PC-9 (cell line): ENCODE results near the gene KDM6A. TPM values are rescaled to one million over a fixed set of nuclear protein-coding genes. Genes with fewer than 3 reads are reported as not detected.

ENCODE experiments used
- BruUV-seq: library from RNA; stranded (reverse); fragments of 400-500 nt; replicated peaks from 2 replicates; lab custom pipeline; 2021; lab: Mats Ljungman, UMichigan
- CTCF ChIA-PET: fragments of 300-600 bp; sonication (Branson Sonifier 250); formaldehyde crosslinking; loops from one replicate; lab custom pipeline; 2022; ENCODE audit warnings: antibody characterized with exemption; lab: Charles Lee
- POLR2A ChIA-PET: fragments of 300-600 bp; sonication (Branson Sonifier 250); formaldehyde crosslinking; loops from one replicate; lab custom pipeline; 2022; ENCODE audit warnings: antibody characterized with exemption; ENCODE audit not compliant: unreplicated experiment; lab: Charles Lee
- DNase-seq, 2 experiments: peaks; one replicate each; pipeline versions ENCODE4 v3.0.0 to v3.0.0-alpha.2; 2015 to 2022; ENCODE audit warnings: mixed read lengths in 1 of 2
- H2AFZ ChIP-seq: fragments of 200-600 bp; sonication (generic); 2 replicates; pipeline ENCODE4 v1.8.1; 2017; ENCODE audit warnings: antibody characterized with exemption
- H3F3A ChIP-seq: fragments of 200-600 bp; sonication (generic); 2 replicates; pipeline ENCODE4 v1.8.1; 2017; ENCODE audit warnings: antibody characterized with exemption, mild to moderate bottlenecking, low read depth; ENCODE audit not compliant: insufficient read depth
- H3K27ac ChIP-seq: fragments of 200-600 bp; sonication (generic); 2 replicates; pipeline ENCODE4 v1.6.1; 2016; ENCODE audit warnings: mixed run types
- H3K27me3 ChIP-seq: fragments of 200-600 bp; sonication (generic); 2 replicates; pipeline ENCODE4 v1.6.1; 2016; ENCODE audit warnings: low read depth, mixed run types; ENCODE audit not compliant: insufficient read depth
- H3K36me3 ChIP-seq: fragments of 200-600 bp; sonication (generic); 2 replicates; pipeline ENCODE4 v1.6.1; 2016; ENCODE audit warnings: low read depth, mixed run types
- H3K4me1 ChIP-seq: fragments of 200-600 bp; sonication (generic); replicated peaks from 2 replicates; pipeline ENCODE4 v1.6.1; 2016; ENCODE audit warnings: mixed run types; ENCODE audit not compliant: insufficient read depth
- H3K4me2 ChIP-seq: fragments of 200-600 bp; sonication (generic); 2 replicates; pipeline ENCODE4 v1.6.1; 2017; ENCODE audit warnings: mixed run types
- H3K4me3 ChIP-seq: fragments of 200-600 bp; sonication (generic); 2 replicates; pipeline ENCODE4 v1.6.1; 2016; ENCODE audit warnings: mixed run types
- H3K79me2 ChIP-seq: fragments of 200-600 bp; sonication (generic); 2 replicates; pipeline ENCODE4 v1.6.1; 2017; ENCODE audit warnings: low read depth, mixed run types
- H3K9me2 ChIP-seq: fragments of 200-600 bp; sonication (generic); 2 replicates; pipeline ENCODE4 v1.8.1; 2017; ENCODE audit warnings: mild to moderate bottlenecking; ENCODE audit not compliant: insufficient read depth
- H3K9me3 ChIP-seq: fragments of 200-600 bp; sonication (generic); 2 replicates; pipeline ENCODE4 v1.8.1; 2016; ENCODE audit warnings: low read depth; ENCODE audit not compliant: insufficient read depth
- H4K20me1 ChIP-seq: fragments of 200-600 bp; sonication (generic); 2 replicates; pipeline ENCODE4 v1.8.1; 2017; ENCODE audit not compliant: insufficient read depth
- CTCF ChIP-seq: fragments of 200-600 bp; sonication (generic); conservative IDR thresholded peaks from 2 replicates; pipeline ENCODE4 v1.6.1; 2017; ENCODE audit warnings: mixed run types, antibody characterized with exemption, mild to moderate bottlenecking, moderate library complexity
- EZH2 ChIP-seq: fragments of 200-600 bp; sonication (generic); IDR thresholded peaks from 2 replicates; pipeline ENCODE4 v1.8.0; 2017; ENCODE audit warnings: antibody characterized with exemption, low read depth
- intact Hi-C: fragments of 100-400 bp; cut with micrococcal nuclease; formaldehyde crosslinking; loops from one replicate; pipeline ENCODE4 v1.10.0; 2022; ENCODE audit not compliant: unreplicated experiment
- total RNA-seq: library from RNA; stranded (reverse); gene quantifications from 2 replicates; pipeline ENCODE4 v1.2.3, GENCODE V29; 2021

KDM6A gene
- total RNA-seq, 1 experiment from 2014 or later = 20.5 TPM

DNA sequence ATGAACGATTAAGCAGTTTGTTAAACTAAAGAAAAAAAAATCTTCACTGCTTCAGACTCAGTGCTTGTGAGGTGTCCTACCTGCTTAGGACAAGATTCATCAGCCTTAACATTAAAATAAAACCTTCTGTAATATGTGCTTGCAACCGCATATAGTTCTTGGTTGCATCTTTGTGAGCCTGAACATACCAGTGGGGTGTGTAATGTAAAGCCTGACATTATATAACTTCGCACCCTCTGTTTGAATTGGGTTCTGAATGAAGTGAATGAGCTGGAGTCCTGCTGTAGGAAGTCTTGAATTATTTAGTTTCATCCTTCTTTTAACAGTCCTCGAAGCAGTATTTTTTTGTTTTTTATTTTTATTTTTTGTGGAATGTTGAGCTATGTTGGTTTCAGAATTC is 3.1 kb downstream of the KDM6A start:
- no peaks in the 10 kb centered on the region for H3K9me2 ChIP-seq
- peak overlapping the region; percentile 75 for H3K4me2 ChIP-seq
- no peak for TF ChIP-seq EZH2
- TF ChIP-seq CTCF = no peak
- ChIA-PET CTCF (no interaction called here), POLR2A (interaction anchor here (0.6 kb wide), 1 partner anchor 26 kb away, joined by 12 read pairs; no protein-coding TSS in a partner anchor)
- H4K20me1 ChIP-seq = no peaks in the 10 kb centered on the region
- no peak for DNase-seq
- BruUV-seq = no TSS peak
- H3K79me2 ChIP-seq = peaks cover 67% of the 10 kb centered on the region
- no peaks in the 10 kb centered on the region for H3K36me3 ChIP-seq
- H3K27me3 ChIP-seq = no peaks in the 10 kb centered on the region
- H3K4me1 ChIP-seq = peaks cover 7% of the 10 kb centered on the region; the same call in 1 of the 2 replicates
- H3F3A ChIP-seq = no peaks in the 10 kb centered on the region
- peak overlapping the region; percentile 62; the same call in 1 of the 2 replicates for H3K4me3 ChIP-seq
- no peak overlapping the region for H3K27ac ChIP-seq
- intact Hi-C loops = no loop called here
- H3K9me3 ChIP-seq = no peaks in the 10 kb centered on the region
- no peak overlapping the region for H2AFZ ChIP-seq

- TF ChIP-seq EZH2 (no peak), CTCF (no peak)
- intact Hi-C loops = no loop called here
- no peaks in the 10 kb centered on the region for H3K9me2 ChIP-seq
- peaks cover 7% of the 10 kb centered on the region; the same call in 1 of the 2 replicates for H3K4me1 ChIP-seq
- no TSS peak for BruUV-seq
- peaks cover 72% of the 10 kb centered on the region for H3K79me2 ChIP-seq
- no peaks in the 10 kb centered on the region for H3K9me3 ChIP-seq
- H3K4me2 ChIP-seq = no peak overlapping the region
- no peak overlapping the region for H3K27ac ChIP-seq
- H2AFZ ChIP-seq = no peak overlapping the region
- no peak overlapping the region for H3K4me3 ChIP-seq
- CTCF ChIA-PET = no interaction called here
- no peaks in the 10 kb centered on the region for H3K27me3 ChIP-seq
- no peaks in the 10 kb centered on the region for H3F3A ChIP-seq
- DNase-seq = no peak
- POLR2A ChIA-PET = interaction anchor here (0.6 kb wide), 1 partner anchor 27 kb away, joined by 12 read pairs; no protein-coding TSS in a partner anchor
- no peaks in the 10 kb centered on the region for H4K20me1 ChIP-seq
- H3K36me3 ChIP-seq = no peaks in the 10 kb centered on the region
Measured at GRCh38 chrX:44876767-44877166, 3.8 kb downstream of the KDM6A start.

DNA sequence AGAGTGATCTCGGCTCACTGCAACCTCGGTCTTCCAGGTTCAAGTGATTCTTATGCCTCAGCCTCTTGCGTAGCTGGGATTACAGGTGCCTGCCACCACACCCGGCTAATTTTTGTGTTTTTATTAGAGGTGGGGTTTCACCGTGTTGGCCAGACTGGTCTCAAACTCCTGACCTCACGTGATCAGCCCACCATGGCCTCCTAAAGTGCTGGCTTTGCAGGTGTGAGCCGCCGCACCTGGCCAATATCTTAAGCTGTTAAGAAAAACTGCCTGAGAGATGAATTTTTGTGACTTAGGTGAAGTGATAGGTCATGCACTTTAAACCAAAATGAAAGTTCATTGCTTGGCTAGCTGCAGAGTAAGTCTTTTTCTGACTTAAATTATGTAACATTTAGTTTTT is 5.8 kb downstream of the KDM6A start:
- Histone ChIP-seq H3K9me3 (no peaks in the 10 kb centered on the region), H3K4me1 (peaks cover 7% of the 10 kb centered on the region; the same call in 1 of the 2 replicates), H3K4me3 (no peak overlapping the region), H2AFZ (no peak overlapping the region), H3F3A (no peaks in the 10 kb centered on the region), H3K4me2 (no peak overlapping the region), H3K79me2 (peaks cover 92% of the 10 kb centered on the region), H3K36me3 (no peaks in the 10 kb centered on the region), H3K27me3 (no peaks in the 10 kb centered on the region), H4K20me1 (no peaks in the 10 kb centered on the region), H3K9me2 (no peaks in the 10 kb centered on the region), H3K27ac (no peak overlapping the region)
- CTCF ChIA-PET = no interaction called here
- intact Hi-C loops = no loop called here
- DNase-seq = no peak
- TF ChIP-seq EZH2 = no peak
- TF ChIP-seq CTCF = no peak
- no TSS peak for BruUV-seq
- POLR2A ChIA-PET = no interaction called here
